CD14-positive monocyte (primary cell): ENCODE measurements around the gene LTBP4. TPM values are rescaled to one million over a fixed set of nuclear protein-coding genes. Genes with fewer than 3 reads are reported as not detected.

Source experiments
- DNase-seq, 3 donors: peaks; one replicate each; pipeline ENCODE4 v3.0.0-alpha.2; 2011 to 2022
- H2AFZ ChIP-seq: 2 replicates; pipeline ENCODE4 v1.6.0; 2012; ENCODE audit warnings: mild to moderate bottlenecking, low read depth, low read length, inconsistent platforms; ENCODE audit not compliant: insufficient read depth, poor library complexity, severe bottlenecking
- H3K27ac ChIP-seq, 2 donors: 1 replicate in 1 of 2; 2 replicates in 1 of 2; pipeline ENCODE4 v1.5.1; 2012 to 2013; ENCODE audit warnings: low read length in 2 of 2, control low read depth in 1 of 2, inconsistent platforms in 1 of 2, low read depth in 1 of 2, mild to moderate bottlenecking in 1 of 2
- H3K27me3 ChIP-seq, 2 donors: one replicate each; pipeline versions ENCODE4 v1.6.0 to v1.6.1; 2011 to 2013; ENCODE audit warnings: low read length in 2 of 2; ENCODE audit not compliant: control insufficient read depth in 2 of 2, insufficient read depth in 2 of 2
- H3K36me3 ChIP-seq, 2 donors: replicated peaks in 1 of 2; 1 replicate in 1 of 2; 2 replicates in 1 of 2; pipeline versions ENCODE4 v1.5.1 to v1.6.1; 2012 to 2013; ENCODE audit warnings: low read length in 2 of 2, control low read depth in 1 of 2, inconsistent platforms in 1 of 2, mild to moderate bottlenecking in 1 of 2; ENCODE audit not compliant: insufficient read depth in 2 of 2, control insufficient read depth in 1 of 2
- H3K4me1 ChIP-seq, 2 donors: 1 replicate in 1 of 2; 2 replicates in 1 of 2; pipeline versions ENCODE4 v1.5.1 to v1.6.1; 2012 to 2013; ENCODE audit warnings: low read length in 2 of 2, control low read depth in 1 of 2, inconsistent platforms in 1 of 2, mild to moderate bottlenecking in 1 of 2, moderate library complexity in 1 of 2; ENCODE audit not compliant: insufficient read depth in 2 of 2, control insufficient read depth in 1 of 2
- H3K4me2 ChIP-seq: replicated peaks from 2 replicates; pipeline ENCODE3; 2012; ENCODE audit warnings: low read length, moderate library complexity, mild to moderate bottlenecking; ENCODE audit not compliant: poor library complexity, severe bottlenecking; ENCODE audit errors: extremely low read depth
- H3K4me3 ChIP-seq, 3 experiments: fragments of 200-600 bp in 1 of 3; sonication (generic) in 1 of 3; replicated peaks in 1 of 3; 1 replicate in 2 of 3; 2 replicates in 1 of 3; pipeline ENCODE4 v1.5.1; 2011 to 2013; ENCODE audit warnings: low read length in 3 of 3, mild to moderate bottlenecking in 3 of 3, control low read depth in 2 of 3, low read depth in 2 of 3, inconsistent platforms in 1 of 3, moderate library complexity in 1 of 3
- H3K79me2 ChIP-seq: 2 replicates; pipeline ENCODE4 v1.6.0; 2012; ENCODE audit warnings: mild to moderate bottlenecking, control low read depth, inconsistent platforms, low read length, moderate library complexity; ENCODE audit not compliant: insufficient read depth
- H3K9ac ChIP-seq: 2 replicates; pipeline ENCODE4 v1.6.0; 2017; ENCODE audit warnings: low read length, mild to moderate bottlenecking; ENCODE audit not compliant: insufficient read depth, poor library complexity, severe bottlenecking
- H3K9me3 ChIP-seq, 2 donors: replicated peaks in 1 of 2; 1 replicate in 1 of 2; 2 replicates in 1 of 2; pipeline versions ENCODE4 v1.5.1 to v1.6.1; 2012 to 2013; ENCODE audit warnings: low read length in 2 of 2, control low read depth in 1 of 2; ENCODE audit not compliant: control insufficient read depth in 1 of 2, insufficient read depth in 1 of 2
- H4K20me1 ChIP-seq: 2 replicates; pipeline ENCODE4 v1.6.0; 2012; ENCODE audit warnings: mild to moderate bottlenecking, low read length, control low read depth, moderate library complexity; ENCODE audit not compliant: insufficient read depth
- H3K27ac Mint-ChIP-seq, 7 donors: one replicate each; pipeline ENCODE4 v1.8.0; 2020; ENCODE audit warnings: mild to moderate bottlenecking in 7 of 7, mixed read lengths in 7 of 7, moderate library complexity in 6 of 7, inconsistent platforms in 2 of 7
- H3K27me3 Mint-ChIP-seq, 3 donors: one replicate each; pipeline ENCODE4 v1.8.0; 2021 to 2022; ENCODE audit warnings: low read depth in 3 of 3, mild to moderate bottlenecking in 3 of 3, mixed read lengths in 3 of 3, moderate library complexity in 3 of 3, inconsistent platforms in 1 of 3
- H3K36me3 Mint-ChIP-seq, 2 donors: one replicate each; pipeline ENCODE4 v1.8.0; 2020; ENCODE audit warnings: mixed read lengths in 2 of 2, inconsistent platforms in 1 of 2, mild to moderate bottlenecking in 1 of 2
- H3K4me1 Mint-ChIP-seq: one replicate; pipeline ENCODE4 v1.8.0; 2020; ENCODE audit warnings: mild to moderate bottlenecking, mixed read lengths
- H3K4me3 Mint-ChIP-seq, 2 donors: one replicate each; pipeline ENCODE4 v1.8.0; 2020; ENCODE audit warnings: mild to moderate bottlenecking in 2 of 2, mixed read lengths in 2 of 2, moderate library complexity in 1 of 2
- H3K9me3 Mint-ChIP-seq, 7 donors: one replicate each; pipeline ENCODE4 v1.8.0; 2020 to 2022; ENCODE audit warnings: mixed read lengths in 7 of 7, mild to moderate bottlenecking in 6 of 7, moderate library complexity in 6 of 7, inconsistent platforms in 2 of 7
- WGBS: methylation state at CpG from one replicate; pipeline ENCODE4 v1.1.5; 2013; ENCODE audit warnings: missing lambda C conversion rate; ENCODE audit not compliant: insufficient coverage; 5-methylcytosine and 5-hydroxymethylcytosine counted together
- intact Hi-C, 2 donors: fragments of 100-400 bp; cut with micrococcal nuclease; formaldehyde crosslinking; loops; one replicate each; pipeline versions ENCODE4 v1.15.0 to v1.15.1; 2023
- polyA plus RNA-seq, 3 donors: library from polyadenylated mRNA; depleted of rRNA in 1 of 3; unstranded in 2 of 3; stranded (reverse) in 1 of 3; fragments of 300-500 nt in 2 of 3; fragments of >200 nt in 1 of 3; fragmentation: Illumina TruSeq in 2 of 3; gene quantifications; 1 replicate in 2 of 3; 2 replicates in 1 of 3; pipeline ENCODE4 v1.2.3, GENCODE V29; 2012 to 2021
- TF ChIP-seq, protein P1 (sequence below): fragments of 200-600 bp; IDR thresholded peaks from one replicate; pipeline ENCODE4 v1.8.0; 2022; ENCODE audit warnings: antibody characterized with exemption, mild to moderate bottlenecking

The LTBP4 gene
- polyA plus RNA-seq, 3 donors, result 3.8 to 38.7 (median 8.0) TPM

DNA sequence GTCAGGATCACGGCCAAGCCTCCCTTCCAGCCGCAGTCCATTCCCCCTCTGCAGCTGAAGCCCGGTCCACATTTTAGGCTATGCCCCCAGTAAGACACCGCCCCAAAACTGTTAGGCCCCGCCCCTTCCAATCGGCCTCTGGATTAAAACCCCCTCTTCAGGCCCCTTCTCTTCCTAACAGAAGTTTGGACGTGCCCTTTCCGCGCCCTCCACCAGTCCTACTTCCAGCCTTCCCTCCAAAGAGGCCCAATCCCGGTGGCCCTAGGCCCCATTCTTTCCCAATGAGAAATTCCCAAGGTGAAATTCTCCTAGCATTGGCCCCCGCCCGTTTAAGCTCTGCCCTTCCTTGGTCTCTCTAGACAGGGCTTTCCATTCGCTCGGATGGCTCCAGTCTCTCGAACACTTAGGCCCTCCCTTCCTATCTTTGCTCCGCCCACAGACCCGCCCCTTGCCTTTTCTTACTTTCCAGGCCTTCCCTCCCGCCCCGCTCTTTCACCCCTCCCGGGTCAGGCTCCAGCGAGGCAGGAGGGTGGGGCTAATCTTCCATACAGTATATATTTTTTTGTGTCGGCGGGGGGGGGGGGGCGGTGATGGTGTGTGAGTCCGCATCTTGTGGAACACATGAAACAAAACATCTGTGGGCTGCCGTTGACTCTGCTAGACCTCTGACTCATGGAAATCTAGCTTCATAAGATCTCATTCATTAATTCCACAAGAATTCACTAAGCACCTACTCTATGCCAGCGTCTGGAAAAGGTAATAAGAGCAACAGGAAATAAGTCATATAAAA is 13.6 kb downstream of the LTBP4 start:
- Histone ChIP-seq H3K4me3 (peak overlapping the region; percentile 32 to 92 (median 42)), H3K36me3 (peaks cover 0 to 9% of the 10 kb centered on the region in 2 donors), H3K79me2 (no peaks in the 10 kb centered on the region), H3K27ac (peak overlapping the region in 1 of 2 donors; percentile 78), H2AFZ (peak overlapping the region; percentile 89), H3K4me1 (peaks cover 32 to 43% of the 10 kb centered on the region in 2 donors), H3K27me3 (peaks cover 0 to 6% of the 10 kb centered on the region in 2 donors), H3K9me3 (no peaks in the 10 kb centered on the region), H3K4me2 (peak overlapping the region; percentile 96), H4K20me1 (no peaks in the 10 kb centered on the region), H3K9ac (peak overlapping the region; percentile 71)
- peak; percentile 45 to 53 (median 52) for DNase-seq
- WGBS, result 8% methylated on average over 12 of the region's 27 CpGs
- TF ChIP-seq, protein P1, sequence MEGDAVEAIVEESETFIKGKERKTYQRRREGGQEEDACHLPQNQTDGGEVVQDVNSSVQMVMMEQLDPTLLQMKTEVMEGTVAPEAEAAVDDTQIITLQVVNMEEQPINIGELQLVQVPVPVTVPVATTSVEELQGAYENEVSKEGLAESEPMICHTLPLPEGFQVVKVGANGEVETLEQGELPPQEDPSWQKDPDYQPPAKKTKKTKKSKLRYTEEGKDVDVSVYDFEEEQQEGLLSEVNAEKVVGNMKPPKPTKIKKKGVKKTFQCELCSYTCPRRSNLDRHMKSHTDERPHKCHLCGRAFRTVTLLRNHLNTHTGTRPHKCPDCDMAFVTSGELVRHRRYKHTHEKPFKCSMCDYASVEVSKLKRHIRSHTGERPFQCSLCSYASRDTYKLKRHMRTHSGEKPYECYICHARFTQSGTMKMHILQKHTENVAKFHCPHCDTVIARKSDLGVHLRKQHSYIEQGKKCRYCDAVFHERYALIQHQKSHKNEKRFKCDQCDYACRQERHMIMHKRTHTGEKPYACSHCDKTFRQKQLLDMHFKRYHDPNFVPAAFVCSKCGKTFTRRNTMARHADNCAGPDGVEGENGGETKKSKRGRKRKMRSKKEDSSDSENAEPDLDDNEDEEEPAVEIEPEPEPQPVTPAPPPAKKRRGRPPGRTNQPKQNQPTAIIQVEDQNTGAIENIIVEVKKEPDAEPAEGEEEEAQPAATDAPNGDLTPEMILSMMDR, result no peak
- peaks cover 0 to 5% (median 0%) of the 10 kb centered on the region in 7 donors for H3K9me3 Mint-ChIP-seq
- H3K36me3 Mint-ChIP-seq, result peaks cover 3 to 19% of the 10 kb centered on the region in 2 donors
- H3K4me1 Mint-ChIP-seq, result peaks cover 42% of the 10 kb centered on the region
- peak overlapping the region; percentile 62 to 92 (median 75) for H3K27ac Mint-ChIP-seq
- H3K27me3 Mint-ChIP-seq, result peaks cover 14 to 29% (median 23%) of the 10 kb centered on the region in 3 donors
- peak overlapping the region; percentile 87 to 92 for H3K4me3 Mint-ChIP-seq
- intact Hi-C loops, result no loop called here

DNA sequence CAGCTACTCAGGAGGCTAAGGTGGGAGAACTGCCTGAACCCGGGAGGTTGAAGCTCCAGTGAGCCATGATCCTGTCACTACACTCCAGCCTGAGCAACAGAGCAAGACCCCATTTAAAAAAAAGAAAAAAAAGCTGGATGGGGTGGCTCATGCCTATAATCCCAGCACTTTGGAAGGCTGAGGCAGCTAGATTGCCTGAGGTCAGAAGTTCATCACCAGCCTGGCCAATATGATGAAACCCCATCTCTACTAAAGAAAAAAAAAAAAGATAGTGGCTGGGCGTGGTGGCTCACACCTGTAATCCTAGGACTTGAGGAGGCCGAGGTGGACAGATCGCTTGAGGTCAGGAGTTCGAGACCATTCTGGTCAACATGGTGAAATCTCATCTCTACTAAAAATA is 15.0 kb downstream of the LTBP4 start:
- peaks cover 14 to 23% (median 19%) of the 10 kb centered on the region in 3 donors for H3K27me3 Mint-ChIP-seq

More for the DNA sequence above, 15.0 kb downstream of the LTBP4 start:
- peaks cover 0 to 12% of the 10 kb centered on the region in 2 donors for H3K36me3 ChIP-seq
- peaks cover 0 to 6% of the 10 kb centered on the region in 2 donors for H3K27me3 ChIP-seq
- intact Hi-C loops, result no loop called here
- H4K20me1 ChIP-seq, result no peaks in the 10 kb centered on the region
- H3K4me3 ChIP-seq, result no peak overlapping the region
- H3K27ac Mint-ChIP-seq, result no peak overlapping the region
- peaks cover 0 to 2% (median 0%) of the 10 kb centered on the region in 7 donors for H3K9me3 Mint-ChIP-seq
- no peaks in the 10 kb centered on the region for H3K9me3 ChIP-seq
- no peaks in the 10 kb centered on the region for H3K79me2 ChIP-seq
- peaks cover 13 to 17% of the 10 kb centered on the region in 2 donors for H3K36me3 Mint-ChIP-seq
- H3K4me1 Mint-ChIP-seq, result peaks cover 28% of the 10 kb centered on the region
- TF ChIP-seq, protein P1, result no peak
- DNase-seq, result no peak
- H3K4me2 ChIP-seq, result no peak overlapping the region
- H2AFZ ChIP-seq, result no peak overlapping the region
- no CpG with 5 or more reads among the region's 5 CpGs for WGBS
- H3K9ac ChIP-seq, result no peak overlapping the region
- H3K4me3 Mint-ChIP-seq, result no peak overlapping the region
- H3K27ac ChIP-seq, result no peak overlapping the region
- peaks cover 20 to 29% of the 10 kb centered on the region in 2 donors for H3K4me1 ChIP-seq
